HUES6 (cell line): ENCODE results near the gene RPS8.
"Not testable (repeated sequence)": the region's sequence is repeated elsewhere in the genome, so short reads cannot be mapped to it uniquely, and the experiment has no call there.

Source experiments
- H3K27ac ChIP-seq: 2 replicates; pipeline ENCODE4 v1.7.0; 2013; ENCODE audit warnings: low read depth, mild to moderate bottlenecking, low read length, inconsistent platforms
- H3K27me3 ChIP-seq: 2 replicates; pipeline ENCODE4 v1.6.1; 2013; ENCODE audit warnings: low read length; ENCODE audit not compliant: control insufficient read depth, insufficient read depth
- H3K36me3 ChIP-seq: 2 replicates; pipeline ENCODE4 v1.6.1; 2013; ENCODE audit warnings: low read length; ENCODE audit not compliant: control insufficient read depth, insufficient read depth
- H3K4me1 ChIP-seq: 2 replicates; pipeline ENCODE4 v1.6.1; 2013; ENCODE audit warnings: low read length; ENCODE audit not compliant: control insufficient read depth, insufficient read depth
- H3K4me3 ChIP-seq: 2 replicates; pipeline ENCODE4 v1.5.1; 2013; ENCODE audit warnings: low read depth, low read length
- H3K9ac ChIP-seq: one replicate; pipeline ENCODE4 v1.6.1; 2013; ENCODE audit warnings: mild to moderate bottlenecking, low read length
- H3K9me3 ChIP-seq: 2 replicates; pipeline ENCODE4 v1.6.1; 2013; ENCODE audit warnings: low read depth, low read length; ENCODE audit not compliant: control insufficient read depth, insufficient read depth

The RPS8 gene

DNA sequence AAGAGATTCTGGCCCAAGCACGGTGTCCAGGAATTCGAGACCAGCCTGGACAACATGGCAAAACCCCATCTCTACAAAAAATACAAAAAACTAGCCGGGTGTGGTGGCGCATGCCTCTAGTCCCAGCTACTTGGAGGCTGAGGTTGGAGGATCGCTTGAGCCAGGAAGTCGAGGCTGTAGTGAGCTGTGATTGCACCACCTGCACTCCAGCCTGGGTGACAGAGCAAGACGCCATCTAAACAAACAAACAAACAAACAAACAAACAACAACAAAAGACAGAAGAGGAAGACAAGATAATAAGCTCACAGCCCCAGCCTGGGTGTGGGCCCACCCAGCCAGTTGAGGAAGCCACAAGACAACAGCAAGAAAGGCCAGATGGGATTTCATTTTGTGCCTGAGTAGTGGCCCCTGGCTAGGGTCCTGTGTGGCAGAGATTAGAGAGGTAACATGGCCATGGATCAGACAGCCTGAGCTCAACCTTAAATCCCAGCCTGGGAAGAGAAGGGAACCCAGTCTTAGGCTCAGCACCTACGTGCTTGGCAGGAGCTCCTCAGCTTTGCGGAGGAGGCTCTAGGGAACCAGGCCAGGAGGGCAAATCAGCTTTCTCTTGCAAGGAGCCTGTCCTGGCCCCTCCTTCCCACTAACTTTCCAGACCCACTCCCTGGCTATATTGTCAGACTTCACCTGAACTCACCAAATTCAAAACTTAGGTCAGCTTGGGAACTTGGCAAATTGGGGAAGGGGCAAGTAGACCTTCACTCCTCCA is 17.6 kb downstream of the RPS8 start:
- Histone ChIP-seq H3K9ac (no peak overlapping the region), H3K27ac (no peak overlapping the region), H3K36me3 (no peaks in the 10 kb centered on the region)

DNA sequence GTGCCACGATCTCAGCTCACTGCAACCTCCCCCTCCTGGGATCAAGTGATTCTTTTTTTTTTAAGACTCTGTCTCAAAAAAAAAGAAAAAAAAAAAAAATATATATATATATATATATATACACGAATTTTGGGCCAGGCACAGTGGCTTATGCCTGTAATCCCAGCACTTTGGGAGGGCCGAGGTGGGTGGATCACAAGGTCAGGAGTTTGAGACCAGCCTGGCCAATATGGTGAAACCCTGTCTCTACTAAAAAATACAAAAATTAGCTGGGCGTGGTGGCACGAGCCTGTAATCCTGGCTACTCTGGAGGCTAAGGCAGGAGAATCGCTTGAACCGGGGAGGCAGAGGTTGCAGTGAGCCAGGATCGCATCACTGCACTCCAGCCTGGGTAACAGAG is 22.5 kb downstream of the RPS8 start:
- H3K36me3 ChIP-seq = peaks cover 12% of the 10 kb centered on the region
- not testable (repeated sequence) for H3K9me3 ChIP-seq, H3K27me3 ChIP-seq, H3K9ac ChIP-seq, H3K4me3 ChIP-seq, H3K27ac ChIP-seq
- peaks cover 28% of the 10 kb centered on the region for H3K4me1 ChIP-seq

More for the DNA sequence above, 17.6 kb downstream of the RPS8 start:
- Histone ChIP-seq H3K9me3 (no peaks in the 10 kb centered on the region), H3K4me1 (peaks cover 19% of the 10 kb centered on the region), H3K4me3 (no peak overlapping the region), H3K27me3 (no peaks in the 10 kb centered on the region)

DNA sequence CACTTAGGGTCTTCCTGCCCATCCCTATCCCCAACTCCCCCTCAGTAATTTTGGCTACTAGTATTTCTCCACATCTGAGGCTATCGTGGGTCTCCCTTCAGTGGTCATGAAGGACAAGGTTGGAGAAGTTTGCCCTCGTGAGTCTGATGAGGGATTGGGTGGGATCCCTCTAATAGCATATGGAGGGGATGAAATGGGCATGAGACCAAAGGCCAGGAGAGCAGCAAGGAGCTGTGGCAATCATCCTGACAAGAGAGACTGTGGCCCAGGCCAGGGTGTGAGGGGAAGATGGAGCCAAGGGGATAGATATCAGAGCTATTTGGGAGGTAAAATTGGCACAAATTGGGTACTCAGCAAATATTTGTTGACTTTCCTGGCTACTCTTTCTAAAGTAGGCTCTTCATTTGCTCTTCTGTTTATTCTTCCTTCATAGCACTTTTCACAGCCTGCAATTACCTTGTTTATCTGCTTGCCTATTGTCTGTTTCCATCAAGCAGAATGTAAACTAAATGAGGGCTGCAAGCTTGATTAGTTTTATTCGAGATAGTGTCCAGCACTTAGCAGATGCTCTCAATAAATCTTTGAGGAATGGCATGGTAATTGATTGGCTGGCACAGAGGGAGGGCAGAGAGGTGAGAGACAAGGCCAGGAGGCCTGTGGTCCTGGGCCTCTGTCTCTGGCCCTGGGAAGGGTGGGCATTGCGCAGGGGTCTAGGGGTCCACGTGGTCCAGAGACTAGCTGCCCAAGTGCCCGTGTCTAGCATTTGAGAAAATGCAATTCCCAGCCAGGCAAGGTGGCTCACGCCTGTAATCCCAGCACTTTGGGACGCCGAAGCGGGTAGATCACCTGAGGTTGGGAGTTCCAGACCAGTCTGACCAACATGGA is 23.4 kb downstream of the RPS8 start:
- Histone ChIP-seq H3K9ac (no peak overlapping the region), H3K4me3 (no peak overlapping the region), H3K4me1 (peaks cover 21% of the 10 kb centered on the region; the same call in 1 of the 2 replicates), H3K27me3 (0 out of 2 replicates have a peak, but pooled peaks cover 2% of the 10 kb centered on the region), H3K27ac (no peak overlapping the region), H3K9me3 (no peaks in the 10 kb centered on the region), H3K36me3 (peaks cover 20% of the 10 kb centered on the region)

DNA sequence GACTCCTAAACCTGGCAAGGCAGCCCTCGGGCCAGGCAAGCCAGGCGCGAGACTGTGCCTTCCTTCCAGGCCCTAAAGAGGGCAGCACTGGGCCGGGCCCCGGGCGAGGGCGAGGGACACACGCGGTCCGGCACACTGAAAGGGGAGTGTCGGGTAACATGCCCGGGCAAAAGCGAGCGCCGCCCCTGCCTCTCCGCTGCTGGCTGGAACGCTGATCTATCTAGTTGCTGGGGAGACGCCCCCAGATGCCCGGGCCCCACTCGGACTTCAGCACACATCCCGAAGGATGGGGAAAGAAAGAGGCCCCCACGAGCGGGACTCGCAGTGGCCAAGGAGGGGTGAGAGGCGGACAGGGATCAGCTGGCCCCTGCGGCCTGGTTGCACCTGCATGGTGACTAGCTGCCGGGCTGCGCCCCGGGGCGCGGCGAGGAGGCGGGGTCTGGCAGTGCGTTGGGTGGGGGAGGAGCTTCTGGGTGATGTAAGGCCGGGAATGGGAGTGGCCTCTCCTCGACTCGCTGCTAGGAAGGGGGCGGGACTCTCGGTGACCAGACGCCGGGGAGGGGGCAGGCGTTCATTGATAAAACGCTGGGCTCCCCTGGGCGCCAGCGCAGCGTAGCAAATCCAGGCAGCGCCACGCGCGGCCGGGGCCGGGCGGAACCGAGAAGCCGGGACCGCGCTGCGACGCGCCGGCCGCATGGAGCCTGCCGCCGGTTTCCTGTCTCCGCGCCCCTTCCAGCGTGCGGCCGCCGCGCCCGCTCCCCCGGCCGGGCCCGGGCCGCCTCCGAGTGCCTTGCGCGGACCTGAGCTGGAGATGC is 24.6 kb downstream of the RPS8 start, which contains the start of gene PLK3:
PLK3 (plus strand) TSS at position 608 of the 815 bp plus-strand sequence; CDS start at position 695, 87 bp downstream.
- Histone ChIP-seq H3K27ac (peak within 1 kb of the TSS; percentile 92), H3K4me1 (peaks cover 21% of the 10 kb centered on the region; the same call in 1 of the 2 replicates), H3K4me3 (peak within 1 kb of the TSS; percentile 89), H3K36me3 (peaks cover 29% of the 10 kb centered on the region), H3K9me3 (no peaks in the 10 kb centered on the region), H3K9ac (peak within 1 kb of the TSS; percentile 86), H3K27me3 (0 out of 2 replicates have a peak, but pooled peaks cover 2% of the 10 kb centered on the region)

DNA sequence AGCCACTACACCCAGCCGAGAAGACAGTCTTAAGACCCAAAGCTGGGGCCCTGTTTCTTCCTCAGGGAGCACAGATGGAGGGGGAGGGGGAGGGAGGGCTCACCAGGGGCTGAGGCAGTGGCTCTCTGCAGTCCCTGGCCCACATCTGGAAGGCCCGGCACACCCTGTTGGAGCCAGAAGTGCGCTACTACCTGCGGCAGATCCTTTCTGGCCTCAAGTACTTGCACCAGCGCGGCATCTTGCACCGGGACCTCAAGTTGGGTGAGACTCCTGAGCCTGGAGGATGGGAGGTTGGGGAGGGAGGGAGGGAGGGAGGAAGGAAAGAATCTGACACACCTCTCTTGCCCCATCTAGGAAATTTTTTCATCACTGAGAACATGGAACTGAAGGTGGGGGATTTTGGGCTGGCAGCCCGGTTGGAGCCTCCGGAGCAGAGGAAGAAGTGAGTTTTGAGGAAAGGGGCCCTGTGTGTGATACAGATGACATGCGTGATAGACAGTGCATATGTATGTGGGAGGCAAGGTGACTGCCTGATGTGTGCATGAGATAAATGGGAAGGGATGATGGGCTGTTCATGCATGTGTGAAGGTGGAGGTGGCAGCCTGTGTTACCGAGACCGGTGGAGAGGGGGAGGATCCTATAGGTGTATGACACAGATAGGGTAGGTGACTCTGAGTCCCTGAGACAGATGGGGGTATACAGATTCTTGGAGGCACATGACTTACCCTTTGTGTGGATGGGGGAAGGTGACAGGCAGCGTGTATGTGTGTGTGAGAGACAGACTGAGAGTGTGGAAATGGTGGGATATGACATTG is 26.4 kb downstream of the RPS8 start:
- Histone ChIP-seq H3K4me3 (peak overlapping the region; percentile 23; the same call in 1 of the 2 replicates), H3K36me3 (peaks cover 42% of the 10 kb centered on the region), H3K27me3 (0 out of 2 replicates have a peak, but pooled peaks cover 2% of the 10 kb centered on the region), H3K9ac (no peak overlapping the region), H3K27ac (no peak overlapping the region), H3K4me1 (peaks cover 24% of the 10 kb centered on the region; the same call in 1 of the 2 replicates), H3K9me3 (no peaks in the 10 kb centered on the region)

DNA sequence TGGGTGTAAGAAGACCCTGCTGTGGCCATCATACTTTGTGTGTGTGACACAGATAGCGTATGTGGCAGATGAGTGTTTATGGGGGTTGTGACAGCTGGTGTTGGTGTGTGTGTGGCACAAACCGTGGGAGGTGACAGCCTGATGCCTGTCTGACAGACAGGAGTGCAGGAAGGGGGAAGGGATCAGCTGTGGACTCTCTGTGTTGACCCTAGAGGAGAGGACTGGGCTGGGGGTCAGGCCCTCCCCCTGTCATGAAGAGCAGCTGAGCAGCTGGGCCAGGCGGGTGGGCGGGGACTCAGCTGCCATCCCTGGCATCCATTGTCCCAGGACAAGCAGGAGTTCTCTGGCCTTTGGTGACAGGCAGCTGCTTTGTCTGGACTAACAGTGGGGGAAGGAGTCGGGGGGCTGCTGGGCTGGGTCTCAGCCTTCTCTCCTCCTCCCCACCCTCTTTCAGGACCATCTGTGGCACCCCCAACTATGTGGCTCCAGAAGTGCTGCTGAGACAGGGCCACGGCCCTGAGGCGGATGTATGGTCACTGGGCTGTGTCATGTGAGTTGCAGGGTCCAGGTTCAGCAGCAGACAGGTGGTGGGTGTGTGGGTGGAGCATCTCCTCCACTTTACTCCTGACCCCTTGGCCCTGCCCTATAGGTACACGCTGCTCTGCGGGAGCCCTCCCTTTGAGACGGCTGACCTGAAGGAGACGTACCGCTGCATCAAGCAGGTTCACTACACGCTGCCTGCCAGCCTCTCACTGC is 27.1 kb downstream of the RPS8 start:
- H3K4me1 ChIP-seq = peaks cover 32% of the 10 kb centered on the region
- H3K4me3 ChIP-seq = peak overlapping the region; percentile 23; the same call in 1 of the 2 replicates
- H3K36me3 ChIP-seq = peaks cover 44% of the 10 kb centered on the region

DNA sequence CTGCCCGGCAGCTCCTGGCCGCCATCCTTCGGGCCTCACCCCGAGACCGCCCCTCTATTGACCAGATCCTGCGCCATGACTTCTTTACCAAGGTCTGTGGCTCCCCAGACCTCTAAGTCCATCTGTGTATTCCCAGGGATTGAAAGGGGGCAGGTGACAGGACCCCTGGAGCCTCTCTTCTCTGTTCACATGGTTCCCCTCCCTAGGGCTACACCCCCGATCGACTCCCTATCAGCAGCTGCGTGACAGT is 27.6 kb downstream of the RPS8 start:
- Histone ChIP-seq H3K4me1 (peaks cover 37% of the 10 kb centered on the region), H3K9ac (no peak overlapping the region)

More for the DNA sequence above, 27.1 kb downstream of the RPS8 start:
- Histone ChIP-seq H3K9me3 (no peaks in the 10 kb centered on the region), H3K27me3 (0 out of 2 replicates have a peak, but pooled peaks cover 2% of the 10 kb centered on the region), H3K27ac (no peak overlapping the region), H3K9ac (no peak overlapping the region)

DNA sequence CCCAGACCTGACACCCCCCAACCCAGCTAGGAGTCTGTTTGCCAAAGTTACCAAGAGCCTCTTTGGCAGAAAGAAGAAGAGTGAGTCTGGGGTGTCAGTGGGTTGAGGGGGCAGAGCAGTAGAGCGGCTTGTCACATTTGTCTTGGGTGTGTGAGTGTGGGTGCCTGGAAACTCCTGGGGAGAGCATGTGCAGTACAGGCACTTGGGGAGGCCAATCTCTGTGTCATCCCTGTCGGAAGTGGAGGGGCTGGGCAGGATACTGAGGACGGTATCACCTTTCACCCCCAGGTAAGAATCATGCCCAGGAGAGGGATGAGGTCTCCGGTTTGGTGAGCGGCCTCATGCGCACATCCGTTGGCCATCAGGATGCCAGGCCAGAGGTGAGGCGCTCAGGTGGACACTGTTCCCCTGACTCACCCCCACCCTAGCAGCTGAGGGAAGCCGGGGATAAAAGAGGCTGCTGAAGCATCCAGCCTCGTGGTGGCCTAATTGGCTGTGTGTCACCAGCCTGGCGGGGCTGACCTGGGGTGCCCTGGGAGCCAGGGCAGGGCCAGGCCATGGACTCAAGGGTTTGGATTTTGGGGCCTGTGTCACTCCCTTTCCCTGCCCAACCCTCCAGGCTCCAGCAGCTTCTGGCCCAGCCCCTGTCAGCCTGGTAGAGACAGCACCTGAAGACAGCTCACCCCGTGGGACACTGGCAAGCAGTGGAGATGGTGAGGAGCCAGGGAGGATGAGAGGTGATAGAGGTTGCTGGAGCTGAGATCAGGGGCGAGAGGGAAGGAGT is 28.2 kb downstream of the RPS8 start:
- Histone ChIP-seq H3K4me1 (peaks cover 38% of the 10 kb centered on the region), H3K9ac (no peak overlapping the region)

More for the DNA sequence above, 27.6 kb downstream of the RPS8 start:
- Histone ChIP-seq H3K27me3 (0 out of 2 replicates have a peak, but pooled peaks cover 2% of the 10 kb centered on the region), H3K36me3 (peaks cover 44% of the 10 kb centered on the region), H3K9me3 (no peaks in the 10 kb centered on the region), H3K27ac (no peak overlapping the region), H3K4me3 (no peak overlapping the region)

More for the DNA sequence above, 28.2 kb downstream of the RPS8 start:
- Histone ChIP-seq H3K9me3 (no peaks in the 10 kb centered on the region), H3K36me3 (peaks cover 44% of the 10 kb centered on the region), H3K27me3 (0 out of 2 replicates have a peak, but pooled peaks cover 2% of the 10 kb centered on the region), H3K4me3 (no peak overlapping the region), H3K27ac (no peak overlapping the region)
